ENCODE data around the gene PRR14. TPM values are rescaled to one million over a fixed set of nuclear protein-coding genes. Genes with fewer than 3 reads are reported as not detected.
"Not testable (repeated sequence)": the region's sequence is repeated elsewhere in the genome, so short reads cannot be mapped to it uniquely, and the experiment has no call there.

Gene PRR14
- total and polyA plus RNA-seq, 2 experiments from 2014 or later, result 5.6 to 18.0 TPM

DNA sequence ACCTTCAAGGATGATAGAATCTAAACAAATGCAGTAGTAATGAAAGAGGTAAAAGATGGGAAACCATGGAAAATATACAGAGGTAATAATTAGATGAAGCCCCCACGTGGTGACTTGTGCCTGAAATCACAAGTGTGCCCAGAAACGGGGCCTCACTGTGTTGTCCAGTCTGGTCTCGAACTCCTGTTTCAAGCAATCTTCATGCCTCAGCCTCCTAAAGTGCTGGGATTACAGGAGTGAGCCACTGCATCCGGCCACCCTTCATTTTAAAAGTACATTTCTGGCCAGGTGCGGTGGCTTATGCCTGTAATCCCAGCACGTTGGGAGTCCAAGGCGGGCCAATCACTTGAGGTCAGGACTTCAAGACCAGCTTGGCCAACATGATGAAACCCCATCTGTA is 14.2 kb upstream of the PRR14 start:
- Histone ChIP-seq H3F3A (ENCODE audit: insufficient read depth) (no peaks in the 10 kb centered on the region), H4K20me1 (ENCODE audit: insufficient read depth) (no peaks in the 10 kb centered on the region), H2AFZ (no peak overlapping the region), H3K4me3 (no peak overlapping the region), H3K4me1 (ENCODE audit: insufficient read depth) (peaks cover 8% of the 10 kb centered on the region; the same call in 1 of the 2 replicates), H3K36me3 (ENCODE audit: low read depth) (no peaks in the 10 kb centered on the region), H3K9me3 (ENCODE audit: low read depth) (no peaks in the 10 kb centered on the region), H3K9ac (no peak overlapping the region), H3K79me2 (ENCODE audit: insufficient read depth) (peaks cover 12% of the 10 kb centered on the region), H3K9me2 (ENCODE audit: insufficient read depth) (no peaks in the 10 kb centered on the region), H3K4me2 (ENCODE audit: unreplicated experiment) (no peak overlapping the region), H3K27me3 (replicated peaks; ENCODE audit: insufficient read depth) (no peaks in the 10 kb centered on the region), H3K27ac (no peak overlapping the region)
- no peak for TF ChIP-seq EZH2phosphoT487 (IDR thresholded peaks at IDR 0.05; ENCODE audit: insufficient read depth, low read depth)
- no peak for TF ChIP-seq EZH2 (IDR thresholded peaks at IDR 0.05; ENCODE audit: insufficient read depth, poor library complexity, severe bottlenecking)
- WGBS, 2 experiments (ENCODE audit: low coverage in 1 of 2, low lambda C conversion rate in 2 of 2, missing lambda C conversion rate in 2 of 2), result 94 to 98% methylated on average over 7 of the region's 7 CpGs
- no peak for DNase-seq
- in situ Hi-C loops (cut with MboI), result no loop called here

DNA sequence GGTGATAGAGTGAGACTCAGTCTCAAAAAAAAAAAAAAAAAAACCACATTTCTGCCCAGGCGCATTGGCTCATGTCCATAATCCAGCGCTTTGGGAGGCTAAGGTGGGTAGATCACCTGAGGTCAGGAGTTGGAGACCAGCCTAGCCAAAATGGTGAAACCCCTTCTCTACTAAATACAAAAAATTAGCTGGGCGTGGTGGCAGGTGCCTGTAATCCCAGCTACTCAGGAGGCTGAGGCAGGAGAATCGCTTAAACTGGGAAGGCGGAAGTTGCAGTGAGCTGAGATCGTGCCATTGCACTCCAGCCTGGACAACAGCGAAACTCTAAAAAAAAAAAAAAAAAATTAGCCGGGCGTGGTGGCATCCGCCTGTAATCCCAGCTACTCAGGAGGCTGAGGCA is 13.6 kb upstream of the PRR14 start:
- H4K20me1 ChIP-seq (ENCODE audit: insufficient read depth); H3F3A ChIP-seq (ENCODE audit: insufficient read depth); DNase-seq; H3K9me3 ChIP-seq (ENCODE audit: low read depth); in situ Hi-C loops (cut with MboI); H3K27me3 ChIP-seq (replicated peaks; ENCODE audit: insufficient read depth); H3K9me2 ChIP-seq (ENCODE audit: insufficient read depth); H3K4me2 ChIP-seq (ENCODE audit: unreplicated experiment); H3K4me3 ChIP-seq; H3K36me3 ChIP-seq (ENCODE audit: low read depth); H2AFZ ChIP-seq; H3K27ac ChIP-seq; H3K9ac ChIP-seq; H3K4me1 ChIP-seq (ENCODE audit: insufficient read depth): not testable (repeated sequence)
- 92 to 93% methylated on average over 9 to 10 of the region's 10 CpGs for WGBS, 2 experiments (ENCODE audit: low coverage in 1 of 2, low lambda C conversion rate in 2 of 2, missing lambda C conversion rate in 2 of 2)
- H3K79me2 ChIP-seq (ENCODE audit: insufficient read depth), result peaks cover 12% of the 10 kb centered on the region

DNA sequence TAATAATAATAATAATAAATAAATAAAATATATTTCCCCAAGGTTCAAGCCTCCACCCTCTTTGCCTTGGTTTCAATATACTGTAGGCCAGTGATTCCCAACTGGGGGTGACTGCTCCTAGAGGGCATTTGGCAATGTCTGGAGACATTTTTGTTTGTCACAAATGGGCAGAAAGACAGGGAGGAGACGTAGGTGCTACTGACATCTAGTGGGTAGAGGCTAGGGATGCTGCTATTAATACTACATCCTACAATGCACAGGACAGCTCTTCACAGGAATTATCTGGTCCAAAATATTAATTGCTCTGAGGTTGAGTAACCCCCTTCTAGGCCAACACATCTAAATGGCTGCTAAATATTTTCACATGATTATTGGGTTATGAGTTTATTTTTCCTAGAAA is 12.8 kb upstream of the PRR14 start:
- H3K4me3 ChIP-seq, result no peak overlapping the region
- DNase-seq, result peak; percentile 80
- H3K4me1 ChIP-seq (ENCODE audit: insufficient read depth), result peaks cover 8% of the 10 kb centered on the region; the same call in 1 of the 2 replicates
- H3K9me2 ChIP-seq (ENCODE audit: insufficient read depth), result no peaks in the 10 kb centered on the region
- WGBS, 2 experiments (ENCODE audit: low coverage in 1 of 2, low lambda C conversion rate in 2 of 2, missing lambda C conversion rate in 2 of 2), result 4 to 9% methylated on average over 1 of the region's 1 CpG
- peaks cover 12% of the 10 kb centered on the region for H3K79me2 ChIP-seq (ENCODE audit: insufficient read depth)
- in situ Hi-C loops (cut with MboI), result no loop called here
- H3K9me3 ChIP-seq (ENCODE audit: low read depth), result no peaks in the 10 kb centered on the region
- no peak overlapping the region for H3K4me2 ChIP-seq (ENCODE audit: unreplicated experiment)
- H3K36me3 ChIP-seq (ENCODE audit: low read depth), result no peaks in the 10 kb centered on the region
- no peaks in the 10 kb centered on the region for H3K27me3 ChIP-seq (replicated peaks; ENCODE audit: insufficient read depth)
- no peak overlapping the region for H2AFZ ChIP-seq
- no peak overlapping the region for H3K27ac ChIP-seq
- no peaks in the 10 kb centered on the region for H4K20me1 ChIP-seq (ENCODE audit: insufficient read depth)
- no peak overlapping the region for H3K9ac ChIP-seq
- H3F3A ChIP-seq (ENCODE audit: insufficient read depth), result no peaks in the 10 kb centered on the region
- no peak for TF ChIP-seq EZH2phosphoT487 (IDR thresholded peaks at IDR 0.05; ENCODE audit: insufficient read depth, low read depth)

DNA sequence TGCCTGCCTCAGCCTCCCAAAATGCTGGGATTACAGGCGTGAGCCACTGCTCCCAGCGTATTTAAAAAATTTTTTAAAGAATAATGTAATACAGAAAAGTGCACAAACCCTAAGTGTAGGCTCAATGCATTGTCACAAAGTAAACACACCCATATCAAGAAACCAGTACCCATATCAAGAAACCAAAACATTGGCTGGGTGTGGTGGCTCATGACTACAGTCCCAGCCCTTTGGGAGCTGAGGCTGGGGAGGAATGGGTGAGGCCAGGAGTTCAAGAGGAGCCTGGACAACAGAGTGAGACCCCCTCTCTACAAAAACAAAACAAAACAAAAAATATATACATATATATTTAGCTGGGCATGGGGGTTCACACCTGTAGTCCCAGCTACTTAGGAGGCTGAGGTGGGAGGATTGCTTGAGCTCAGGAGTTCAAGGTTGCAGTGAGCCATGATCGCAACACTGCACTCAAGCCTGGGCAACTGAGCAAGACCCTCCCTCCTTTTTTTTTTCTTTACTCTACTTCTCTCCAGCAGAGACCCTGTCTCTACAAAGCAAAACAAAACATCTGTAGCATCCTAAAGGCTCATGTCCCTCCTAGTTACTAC is 9.3 kb upstream of the PRR14 start:
- in situ Hi-C loops (cut with MboI), result no loop called here
- Histone ChIP-seq H3K27ac (no peak overlapping the region), H3K4me2 (ENCODE audit: unreplicated experiment) (no peak overlapping the region), H3K4me1 (ENCODE audit: insufficient read depth) (no peaks in the 10 kb centered on the region), H4K20me1 (ENCODE audit: insufficient read depth) (no peaks in the 10 kb centered on the region), H3K9me3 (ENCODE audit: low read depth) (no peaks in the 10 kb centered on the region), H2AFZ (no peak overlapping the region), H3K9me2 (ENCODE audit: insufficient read depth) (no peaks in the 10 kb centered on the region), H3K36me3 (ENCODE audit: low read depth) (no peaks in the 10 kb centered on the region), H3K9ac (no peak overlapping the region), H3F3A (ENCODE audit: insufficient read depth) (no peaks in the 10 kb centered on the region), H3K27me3 (replicated peaks; ENCODE audit: insufficient read depth) (no peaks in the 10 kb centered on the region), H3K4me3 (no peak overlapping the region), H3K79me2 (ENCODE audit: insufficient read depth) (no peaks in the 10 kb centered on the region)
- no peak for DNase-seq
- 58 to 79% methylated on average over 3 of the region's 3 CpGs for WGBS, 2 experiments (ENCODE audit: low coverage in 1 of 2, low lambda C conversion rate in 2 of 2, missing lambda C conversion rate in 2 of 2)
- no peak for TF ChIP-seq EZH2 (IDR thresholded peaks at IDR 0.05; ENCODE audit: insufficient read depth, poor library complexity, severe bottlenecking)
- no peak for TF ChIP-seq EZH2phosphoT487 (IDR thresholded peaks at IDR 0.05; ENCODE audit: insufficient read depth, low read depth)

DNA sequence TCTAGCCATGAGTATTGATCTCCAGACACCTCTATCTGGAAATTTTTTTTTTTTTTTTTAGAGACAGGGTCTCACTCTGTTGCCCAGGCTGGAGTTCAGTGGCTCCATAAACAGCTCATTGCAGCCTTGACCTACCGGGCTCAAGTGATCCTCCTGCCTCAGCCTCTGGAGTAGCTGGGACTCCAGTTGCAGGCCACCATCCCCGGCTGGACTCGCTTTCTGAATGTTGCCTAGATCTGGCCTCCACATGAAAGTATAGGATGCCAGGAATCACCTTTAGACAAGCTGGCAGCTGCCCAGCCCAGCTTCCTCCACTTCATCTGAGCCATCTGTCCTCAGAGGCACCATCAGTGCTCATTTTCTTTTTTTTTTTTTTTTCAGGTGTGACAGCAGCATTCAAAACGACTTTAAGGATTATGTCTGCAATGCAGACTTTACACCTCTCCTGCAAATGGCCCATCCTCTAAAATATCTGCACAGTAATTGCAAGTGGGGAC is 6.4 kb upstream of the PRR14 start:
- in situ Hi-C loops (cut with MboI), result no loop called here
- H3K9me2 ChIP-seq (ENCODE audit: insufficient read depth), result no peaks in the 10 kb centered on the region
- no peaks in the 10 kb centered on the region for H3K27me3 ChIP-seq (replicated peaks; ENCODE audit: insufficient read depth)
- no peaks in the 10 kb centered on the region for H4K20me1 ChIP-seq (ENCODE audit: insufficient read depth)
- H3K4me3 ChIP-seq, result no peak overlapping the region
- H3K4me2 ChIP-seq (ENCODE audit: unreplicated experiment), result no peak overlapping the region
- no peak overlapping the region for H3K27ac ChIP-seq
- no peaks in the 10 kb centered on the region for H3K79me2 ChIP-seq (ENCODE audit: insufficient read depth)
- no peak for TF ChIP-seq EZH2 (IDR thresholded peaks at IDR 0.05; ENCODE audit: insufficient read depth, poor library complexity, severe bottlenecking)
- TF ChIP-seq EZH2phosphoT487 (IDR thresholded peaks at IDR 0.05; ENCODE audit: insufficient read depth, low read depth), result no peak
- no peaks in the 10 kb centered on the region for H3K4me1 ChIP-seq (ENCODE audit: insufficient read depth)
- 43 to 46% methylated on average over 4 of the region's 4 CpGs for WGBS, 2 experiments (ENCODE audit: low coverage in 1 of 2, low lambda C conversion rate in 2 of 2, missing lambda C conversion rate in 2 of 2)
- no peaks in the 10 kb centered on the region for H3K9me3 ChIP-seq (ENCODE audit: low read depth)
- H3K9ac ChIP-seq, result no peak overlapping the region
- H3K36me3 ChIP-seq (ENCODE audit: low read depth), result no peaks in the 10 kb centered on the region
- no peak for DNase-seq
- H3F3A ChIP-seq (ENCODE audit: insufficient read depth), result no peaks in the 10 kb centered on the region
- H2AFZ ChIP-seq, result no peak overlapping the region
